ENCODE data around the gene PAN2.

GRCh38 chr12:56298828-56299227 is 35.0 kb downstream of the PAN2 start:
- no peak for TF ChIP-seq TEAD4 (IDR thresholded peaks at IDR 0.05)
- TF ChIP-seq TCF12 (IDR thresholded peaks at IDR 0.05; ENCODE audit: low read depth), result no peak
- no peak for TF ChIP-seq YY1 (IDR thresholded peaks at IDR 0.05; ENCODE audit: low read depth)
- no peak for TF ChIP-seq FOXM1 (IDR thresholded peaks at IDR 0.05; ENCODE audit: borderline replicate concordance, low read depth)
- no peak for TF ChIP-seq EP300 (IDR thresholded peaks at IDR 0.05; ENCODE audit: borderline replicate concordance)
- no peak for TF ChIP-seq EGR1 (IDR thresholded peaks at IDR 0.05)
- no peak for TF ChIP-seq RAD21 (IDR thresholded peaks at IDR 0.05; ENCODE audit: low read depth)
- no peak for TF ChIP-seq MAX (IDR thresholded peaks at IDR 0.05)

Data from Ishikawa (cell line).